Measurements from ENCODE around the gene RASGRP1.

DNA sequence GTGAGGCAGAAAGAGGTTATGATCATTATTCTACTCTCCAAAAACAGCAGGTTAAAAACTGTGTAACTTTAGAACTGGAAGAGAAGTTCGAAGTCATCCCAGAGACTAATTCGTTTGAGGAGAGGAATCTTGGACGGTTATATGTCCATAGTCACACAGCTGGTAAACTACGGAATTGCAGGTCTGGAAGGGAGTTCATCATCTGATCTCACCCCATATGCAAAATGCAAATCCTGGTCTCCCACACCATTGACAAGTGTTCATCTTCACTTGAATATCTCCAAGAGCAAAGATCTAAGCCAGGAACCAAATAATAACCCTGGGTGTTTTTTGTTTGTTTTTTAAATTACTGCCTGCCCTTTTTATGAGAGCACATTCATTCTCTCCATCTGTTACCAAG, 57.6 kb downstream of the RASGRP1 start:
- TF ChIP-seq, protein P1, sequence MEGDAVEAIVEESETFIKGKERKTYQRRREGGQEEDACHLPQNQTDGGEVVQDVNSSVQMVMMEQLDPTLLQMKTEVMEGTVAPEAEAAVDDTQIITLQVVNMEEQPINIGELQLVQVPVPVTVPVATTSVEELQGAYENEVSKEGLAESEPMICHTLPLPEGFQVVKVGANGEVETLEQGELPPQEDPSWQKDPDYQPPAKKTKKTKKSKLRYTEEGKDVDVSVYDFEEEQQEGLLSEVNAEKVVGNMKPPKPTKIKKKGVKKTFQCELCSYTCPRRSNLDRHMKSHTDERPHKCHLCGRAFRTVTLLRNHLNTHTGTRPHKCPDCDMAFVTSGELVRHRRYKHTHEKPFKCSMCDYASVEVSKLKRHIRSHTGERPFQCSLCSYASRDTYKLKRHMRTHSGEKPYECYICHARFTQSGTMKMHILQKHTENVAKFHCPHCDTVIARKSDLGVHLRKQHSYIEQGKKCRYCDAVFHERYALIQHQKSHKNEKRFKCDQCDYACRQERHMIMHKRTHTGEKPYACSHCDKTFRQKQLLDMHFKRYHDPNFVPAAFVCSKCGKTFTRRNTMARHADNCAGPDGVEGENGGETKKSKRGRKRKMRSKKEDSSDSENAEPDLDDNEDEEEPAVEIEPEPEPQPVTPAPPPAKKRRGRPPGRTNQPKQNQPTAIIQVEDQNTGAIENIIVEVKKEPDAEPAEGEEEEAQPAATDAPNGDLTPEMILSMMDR (IDR thresholded peaks at IDR 0.05) = no peak
- TF ChIP-seq EP300 (IDR thresholded peaks at IDR 0.05) = no peak
- no peak for TF ChIP-seq POLR2A (IDR thresholded peaks at IDR 0.05)

Data from tibial nerve (tissue), 4 donors.